ENCODE measurements around the gene HHIPL1.

HHIPL1 gene

GRCh38 chr14:99612071-99612737 lies 32.7 kb upstream of the HHIPL1 start:
- DNase-seq = no peak

- DNase-seq = no peak
Measured at GRCh38 chr14:99612738-99613330, 32.1 kb upstream of the HHIPL1 start.

GRCh38 chr14:99615497-99616157 lies 29.3 kb upstream of the HHIPL1 start:
- DNase-seq = no peak

- DNase-seq = no peak
Measured at GRCh38 chr14:99616832-99617800, 27.8 kb upstream of the HHIPL1 start.

- no peak for DNase-seq
Measured at GRCh38 chr14:99619835-99620834, 24.8 kb upstream of the HHIPL1 start.

- no peak for DNase-seq
Measured at GRCh38 chr14:99621948-99622347, 23.0 kb upstream of the HHIPL1 start.

GRCh38 chr14:99624024-99624423 lies 20.9 kb upstream of the HHIPL1 start:
- DNase-seq = no peak

- no peak for DNase-seq
Measured at GRCh38 chr14:99624971-99625370, 20.0 kb upstream of the HHIPL1 start.

GRCh38 chr14:99625476-99625875 lies 19.5 kb upstream of the HHIPL1 start:
- DNase-seq = no peak

- DNase-seq = no peak
Measured at GRCh38 chr14:99626041-99626648, 18.8 kb upstream of the HHIPL1 start.

- DNase-seq = no peak
Measured at GRCh38 chr14:99627100-99627499, 17.8 kb upstream of the HHIPL1 start.

GRCh38 chr14:99627510-99628381 lies 17.2 kb upstream of the HHIPL1 start:
- no peak for DNase-seq

GRCh38 chr14:99628887-99629618 lies 15.9 kb upstream of the HHIPL1 start:
- peak; percentile 87 for DNase-seq

GRCh38 chr14:99630202-99630601 lies 14.7 kb upstream of the HHIPL1 start:
- DNase-seq = no peak

- DNase-seq = no peak
Measured at GRCh38 chr14:99632410-99633035, 12.4 kb upstream of the HHIPL1 start.

GRCh38 chr14:99633141-99633540 lies 11.8 kb upstream of the HHIPL1 start:
- no peak for DNase-seq

- DNase-seq = no peak
Measured at GRCh38 chr14:99633918-99634317, 11.0 kb upstream of the HHIPL1 start.

- no peak for DNase-seq
Measured at GRCh38 chr14:99634443-99634842, 10.5 kb upstream of the HHIPL1 start.

GRCh38 chr14:99635116-99635515 lies 9.8 kb upstream of the HHIPL1 start:
- no peak for DNase-seq
